IMR-90 (cell line): ENCODE results near the gene KRTAP10-3. TPM values are rescaled to one million over a fixed set of nuclear protein-coding genes. Genes with fewer than 3 reads are reported as not detected.

Experiments used
- POLR2A ChIP-seq: IDR thresholded peaks from 2 replicates; pipeline ENCODE4 v1.6.1; 2012; ENCODE audit warnings: mild to moderate bottlenecking, low read depth, low read length
- SMC3 ChIP-seq: fragments of 150-350 bp; IDR thresholded peaks from 2 replicates; pipeline ENCODE4 v1.6.1; 2016; ENCODE audit warnings: low read depth, mild to moderate bottlenecking, antibody characterized with exemption, low read length, moderate library complexity
- polyA plus RNA-seq, 3 experiments: library from polyadenylated mRNA; depleted of rRNA; stranded (reverse); fragments of >200 nt; gene quantifications; 2 replicates each; pipeline ENCODE4 v1.2.3, GENCODE V29; 2012; ENCODE audit warnings: low replicate concordance in 1 of 3
- total RNA-seq: library from RNA; depleted of rRNA; stranded (reverse); fragments of >200 nt; gene quantifications from 2 replicates; pipeline ENCODE4 v1.2.3, GENCODE V29; 2012
- TF ChIP-seq, protein P1 (sequence below): conservative IDR thresholded peaks from 2 replicates; pipeline ENCODE4 v1.5.1; 2012; ENCODE audit warnings: mild to moderate bottlenecking, low read depth, low read length, improper control_type of control experiment
- TF ChIP-seq, protein P2 (sequence below): fragments of 150-350 bp; IDR thresholded peaks from 2 replicates; pipeline ENCODE4 v1.6.1; 2016; ENCODE audit warnings: low read depth, mild to moderate bottlenecking, low read length, moderate library complexity, borderline replicate concordance

The KRTAP10-3 gene
- total and polyA plus RNA-seq, 2 of the 4 experiments (the other 2 are of a cell fraction), result not detected

DNA sequence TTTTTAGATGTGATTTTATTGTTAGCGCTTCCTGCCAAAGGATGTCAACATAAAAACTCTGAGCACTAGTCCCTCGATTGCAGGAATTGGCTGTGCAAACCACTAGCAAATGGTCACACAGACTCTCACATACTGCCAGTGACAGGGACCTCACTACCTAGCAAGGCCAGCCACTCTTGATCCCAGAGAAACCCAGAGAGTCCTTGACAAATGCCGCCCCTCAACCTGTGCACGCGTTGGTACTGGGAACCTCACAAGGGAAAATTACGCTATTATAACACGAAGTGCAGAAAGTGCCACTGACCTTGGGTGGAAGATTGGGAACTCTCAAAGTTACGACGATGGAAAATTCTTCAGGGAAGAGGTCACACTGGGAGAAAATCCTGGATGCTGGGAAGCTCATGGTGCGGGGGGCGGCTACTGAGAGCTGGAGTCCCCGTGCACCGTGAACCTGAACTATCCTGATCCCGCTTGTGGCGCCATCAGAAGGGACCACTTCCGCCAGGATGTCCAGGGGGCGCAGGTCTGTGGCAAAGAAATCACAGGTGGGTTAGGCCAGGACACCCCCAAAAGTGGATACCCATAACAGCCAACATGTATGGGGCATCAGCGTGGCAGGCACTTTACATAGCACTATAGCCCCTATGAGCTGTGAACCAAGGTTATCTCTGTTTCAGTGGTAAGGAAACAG is 9.0 kb upstream of the KRTAP10-3 start (continued):
- TF ChIP-seq, protein P1, sequence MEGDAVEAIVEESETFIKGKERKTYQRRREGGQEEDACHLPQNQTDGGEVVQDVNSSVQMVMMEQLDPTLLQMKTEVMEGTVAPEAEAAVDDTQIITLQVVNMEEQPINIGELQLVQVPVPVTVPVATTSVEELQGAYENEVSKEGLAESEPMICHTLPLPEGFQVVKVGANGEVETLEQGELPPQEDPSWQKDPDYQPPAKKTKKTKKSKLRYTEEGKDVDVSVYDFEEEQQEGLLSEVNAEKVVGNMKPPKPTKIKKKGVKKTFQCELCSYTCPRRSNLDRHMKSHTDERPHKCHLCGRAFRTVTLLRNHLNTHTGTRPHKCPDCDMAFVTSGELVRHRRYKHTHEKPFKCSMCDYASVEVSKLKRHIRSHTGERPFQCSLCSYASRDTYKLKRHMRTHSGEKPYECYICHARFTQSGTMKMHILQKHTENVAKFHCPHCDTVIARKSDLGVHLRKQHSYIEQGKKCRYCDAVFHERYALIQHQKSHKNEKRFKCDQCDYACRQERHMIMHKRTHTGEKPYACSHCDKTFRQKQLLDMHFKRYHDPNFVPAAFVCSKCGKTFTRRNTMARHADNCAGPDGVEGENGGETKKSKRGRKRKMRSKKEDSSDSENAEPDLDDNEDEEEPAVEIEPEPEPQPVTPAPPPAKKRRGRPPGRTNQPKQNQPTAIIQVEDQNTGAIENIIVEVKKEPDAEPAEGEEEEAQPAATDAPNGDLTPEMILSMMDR, result no peak
- TF ChIP-seq POLR2A, result no peak
- TF ChIP-seq, protein P2, sequence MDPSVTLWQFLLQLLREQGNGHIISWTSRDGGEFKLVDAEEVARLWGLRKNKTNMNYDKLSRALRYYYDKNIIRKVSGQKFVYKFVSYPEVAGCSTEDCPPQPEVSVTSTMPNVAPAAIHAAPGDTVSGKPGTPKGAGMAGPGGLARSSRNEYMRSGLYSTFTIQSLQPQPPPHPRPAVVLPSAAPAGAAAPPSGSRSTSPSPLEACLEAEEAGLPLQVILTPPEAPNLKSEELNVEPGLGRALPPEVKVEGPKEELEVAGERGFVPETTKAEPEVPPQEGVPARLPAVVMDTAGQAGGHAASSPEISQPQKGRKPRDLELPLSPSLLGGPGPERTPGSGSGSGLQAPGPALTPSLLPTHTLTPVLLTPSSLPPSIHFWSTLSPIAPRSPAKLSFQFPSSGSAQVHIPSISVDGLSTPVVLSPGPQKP, result no peak
- TF ChIP-seq SMC3, result no peak
